IPS DF 6.9 (cell line): ENCODE results near the gene P2RX1.

ENCODE experiments used
- DNase-seq: peaks from one replicate; pipeline ENCODE4 v3.0.0-alpha.2; 2013; ENCODE audit warnings: low read depth, low spot score
- H3K27ac ChIP-seq: one replicate; pipeline ENCODE4 v1.5.1; 2013; ENCODE audit warnings: low read length, control low read depth
- H3K27me3 ChIP-seq: 2 replicates; pipeline ENCODE4 v1.6.1; 2013; ENCODE audit warnings: mild to moderate bottlenecking, low read length; ENCODE audit not compliant: control insufficient read depth, insufficient read depth
- H3K36me3 ChIP-seq: 2 replicates; pipeline ENCODE4 v1.6.1; 2013; ENCODE audit warnings: low read length; ENCODE audit not compliant: control insufficient read depth, insufficient read depth
- H3K4me1 ChIP-seq: 2 replicates; pipeline ENCODE4 v1.6.1; 2013; ENCODE audit warnings: low read length; ENCODE audit not compliant: control insufficient read depth, insufficient read depth
- H3K4me3 ChIP-seq: 2 replicates; pipeline ENCODE4 v1.5.1; 2013; ENCODE audit warnings: mild to moderate bottlenecking, low read length
- H3K9me3 ChIP-seq: 2 replicates; pipeline ENCODE4 v1.6.1; 2013; ENCODE audit warnings: low read length, inconsistent platforms; ENCODE audit not compliant: control insufficient read depth, insufficient read depth
- WGBS: extraction: QIAGEN DNeasy Blood & Tissue Kit; methylation state at CpG from one replicate; pipeline ENCODE4 v1.1.7; 2013; ENCODE audit warnings: mixed read lengths, missing lambda C conversion rate; ENCODE audit not compliant: insufficient read length, insufficient coverage; 5-methylcytosine and 5-hydroxymethylcytosine counted together

The P2RX1 gene

DNA sequence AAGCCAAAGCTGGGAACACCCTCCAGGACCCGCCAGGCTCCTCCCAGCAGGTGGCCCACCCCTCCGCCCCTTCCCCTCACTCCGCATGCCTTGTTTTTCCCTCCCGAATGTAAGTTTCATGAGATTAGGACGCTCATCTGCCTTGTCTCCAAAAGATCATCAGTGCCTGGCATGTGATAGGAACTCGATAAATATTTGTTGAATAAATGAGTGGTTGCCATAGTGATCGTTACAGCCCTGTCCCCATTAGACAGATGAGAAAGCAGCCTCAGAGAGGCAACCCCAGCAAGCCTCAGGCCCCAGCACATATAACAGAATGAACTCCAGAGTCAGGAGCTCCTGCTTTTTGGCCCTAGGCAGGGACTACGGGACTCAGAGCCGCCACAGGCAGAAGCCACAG, 28.5 kb downstream of the P2RX1 start:
- no peak for DNase-seq
- H3K27me3 ChIP-seq, result no peaks in the 10 kb centered on the region
- H3K4me3 ChIP-seq, result no peak overlapping the region
- H3K4me1 ChIP-seq, result peaks cover 14% of the 10 kb centered on the region
- H3K36me3 ChIP-seq, result peaks cover 4% of the 10 kb centered on the region; the same call in 1 of the 2 replicates
- no peaks in the 10 kb centered on the region for H3K9me3 ChIP-seq
- H3K27ac ChIP-seq, result no peak overlapping the region
- WGBS, result no CpG with 5 or more reads among the region's 9 CpGs

DNA sequence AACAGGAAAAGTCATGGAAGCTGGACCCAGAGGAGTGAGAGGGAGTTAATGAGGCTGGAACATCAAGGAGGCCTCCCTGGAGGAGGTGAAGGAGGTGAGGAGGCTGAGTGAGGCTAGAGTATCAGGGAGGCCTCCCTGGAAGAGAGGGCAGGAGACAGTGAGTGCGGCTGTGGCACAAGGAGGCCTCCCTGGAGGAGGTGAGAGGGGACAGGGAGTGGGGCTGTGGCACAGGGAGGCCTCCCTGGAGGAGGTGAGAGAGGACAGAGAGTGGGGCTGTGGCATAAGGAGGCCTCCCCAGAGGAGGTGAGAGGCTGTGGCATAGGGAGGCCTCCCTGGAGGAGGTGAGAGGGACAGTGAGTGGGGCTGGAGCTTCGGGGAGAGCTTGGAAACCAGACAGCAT, 28.9 kb downstream of the P2RX1 start:
- H3K36me3 ChIP-seq, result peaks cover 4% of the 10 kb centered on the region; the same call in 1 of the 2 replicates
- H3K27me3 ChIP-seq, result no peaks in the 10 kb centered on the region
- H3K9me3 ChIP-seq, result no peaks in the 10 kb centered on the region
- no CpG with 5 or more reads among the region's 2 CpGs for WGBS
- H3K4me3 ChIP-seq, result no peak overlapping the region
- no peak overlapping the region for H3K27ac ChIP-seq
- H3K4me1 ChIP-seq, result peaks cover 14% of the 10 kb centered on the region
- DNase-seq, result no peak

DNA sequence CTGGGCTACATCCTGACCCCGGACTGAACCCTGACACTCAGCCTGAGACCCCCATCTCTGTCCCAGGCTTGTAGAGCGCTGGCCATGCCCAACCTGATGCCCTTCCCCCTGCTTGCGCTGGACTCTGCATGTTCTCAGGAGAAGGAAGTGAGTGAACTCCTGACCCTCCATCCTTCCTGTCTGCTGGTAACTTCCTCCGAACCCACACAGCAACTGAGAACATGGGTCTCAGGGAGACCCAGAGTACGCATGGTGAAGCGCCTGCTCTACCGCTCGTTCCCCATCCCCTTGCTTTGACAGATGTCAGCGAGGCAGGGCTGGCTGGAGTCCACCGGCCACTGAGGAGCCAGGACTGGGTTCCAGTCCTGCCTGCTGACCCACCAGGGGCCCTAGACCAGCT, 29.5 kb downstream of the P2RX1 start:
- no peak for DNase-seq
- peaks cover 12% of the 10 kb centered on the region for H3K4me1 ChIP-seq
- H3K36me3 ChIP-seq, result peaks cover 4% of the 10 kb centered on the region; the same call in 1 of the 2 replicates
- H3K9me3 ChIP-seq, result no peaks in the 10 kb centered on the region
- no CpG with 5 or more reads among the region's 10 CpGs for WGBS
- H3K4me3 ChIP-seq, result no peak overlapping the region
- H3K27me3 ChIP-seq, result no peaks in the 10 kb centered on the region
- H3K27ac ChIP-seq, result no peak overlapping the region

DNA sequence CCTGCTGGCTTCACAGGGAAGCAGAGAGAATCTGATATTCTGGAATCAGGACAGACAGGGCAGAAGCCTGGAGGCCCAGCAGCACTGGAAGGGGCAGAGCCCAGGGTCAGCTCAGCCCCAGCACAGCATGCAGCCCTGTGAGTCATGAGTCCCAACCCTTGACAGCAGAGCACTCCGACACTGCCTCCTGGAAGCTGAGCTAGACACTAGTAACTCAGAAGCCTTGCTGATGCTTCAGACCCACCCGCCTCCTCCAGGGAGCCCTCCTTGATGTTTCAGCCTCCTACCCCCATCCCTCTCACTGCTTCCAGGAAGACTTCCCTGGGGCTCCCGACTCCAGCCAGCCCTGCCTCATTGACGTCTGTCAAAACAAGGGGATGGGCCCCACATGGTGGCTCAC, 30.3 kb downstream of the P2RX1 start:
- Histone ChIP-seq H3K4me1 (peaks cover 8% of the 10 kb centered on the region), H3K36me3 (peaks cover 4% of the 10 kb centered on the region; the same call in 1 of the 2 replicates), H3K27me3 (no peaks in the 10 kb centered on the region), H3K9me3 (no peaks in the 10 kb centered on the region), H3K27ac (no peak overlapping the region), H3K4me3 (no peak overlapping the region)
- no peak for DNase-seq
- no CpG with 5 or more reads among the region's 4 CpGs for WGBS

DNA sequence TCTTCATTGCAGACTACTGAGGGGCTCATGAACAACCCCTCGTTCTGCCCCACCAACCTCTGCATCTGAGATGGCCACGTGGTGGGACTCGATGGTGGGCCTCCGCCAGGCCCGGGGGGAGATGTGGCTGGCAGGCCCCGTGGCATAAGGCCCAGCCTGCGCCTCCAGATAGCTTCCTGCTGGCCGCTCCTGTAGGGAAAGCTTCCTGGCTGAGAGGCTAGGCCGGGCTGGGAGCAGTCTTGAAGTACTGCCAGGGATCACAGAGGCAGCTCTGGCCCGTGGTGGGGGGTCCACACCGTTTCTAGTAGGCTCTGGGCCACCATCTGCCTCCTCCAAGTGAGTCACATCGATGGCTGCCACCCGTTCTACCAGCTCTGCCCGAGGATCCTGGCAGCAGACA, 31.0 kb downstream of the P2RX1 start:
- no peak overlapping the region for H3K27ac ChIP-seq
- peaks cover 4% of the 10 kb centered on the region; the same call in 1 of the 2 replicates for H3K36me3 ChIP-seq
- peaks cover 5% of the 10 kb centered on the region for H3K4me1 ChIP-seq
- WGBS, result no CpG with 5 or more reads among the region's 14 CpGs
- no peaks in the 10 kb centered on the region for H3K27me3 ChIP-seq
- H3K4me3 ChIP-seq, result no peak overlapping the region
- H3K9me3 ChIP-seq, result no peaks in the 10 kb centered on the region
- DNase-seq, result no peak

DNA sequence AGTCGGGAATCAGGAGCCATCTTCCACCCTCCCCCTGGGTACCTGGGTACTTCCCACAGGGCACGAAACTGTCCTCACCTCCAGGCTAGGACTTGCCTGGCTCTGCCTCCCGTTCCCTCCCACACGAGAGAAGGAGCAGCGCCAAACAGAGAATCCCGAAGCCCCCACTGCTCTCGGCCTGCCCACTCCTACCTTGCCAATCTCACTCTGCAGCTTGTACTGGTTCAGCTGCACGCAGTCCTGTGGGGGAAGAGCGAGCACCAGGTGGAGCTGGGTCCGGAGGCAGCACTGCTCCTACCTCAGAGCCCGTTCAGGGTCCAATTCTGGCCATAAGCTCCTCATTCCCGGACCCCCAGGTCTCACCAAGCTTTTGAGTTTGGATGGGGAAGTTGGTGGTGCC, 32.1 kb downstream of the P2RX1 start:
- no CpG with 5 or more reads among the region's 12 CpGs for WGBS
- Histone ChIP-seq H3K4me3 (no peak overlapping the region), H3K27ac (no peak overlapping the region), H3K27me3 (no peaks in the 10 kb centered on the region), H3K9me3 (no peaks in the 10 kb centered on the region), H3K4me1 (peaks cover 3% of the 10 kb centered on the region; the same call in 1 of the 2 replicates), H3K36me3 (peaks cover 4% of the 10 kb centered on the region; the same call in 1 of the 2 replicates)
- no peak for DNase-seq

DNA sequence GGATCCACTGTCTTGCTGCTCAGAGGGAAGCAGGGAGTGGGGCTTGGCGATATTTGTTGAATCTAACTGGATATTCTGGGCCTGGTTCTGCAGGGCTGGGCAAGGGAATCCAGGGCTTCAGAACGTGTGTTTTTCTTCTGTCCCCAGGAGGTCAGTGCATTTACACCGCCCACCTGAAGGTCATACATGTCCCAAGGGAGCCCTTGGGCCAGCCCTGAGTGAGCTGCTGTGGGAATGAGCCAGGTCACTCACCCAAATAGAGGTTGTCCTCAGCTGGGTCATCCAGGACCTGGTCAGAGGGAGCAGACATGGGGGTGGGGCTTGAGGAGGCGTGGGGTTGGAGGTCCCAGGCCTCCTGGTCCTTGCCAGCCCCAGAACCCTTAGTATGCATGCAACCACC, 34.0 kb downstream of the P2RX1 start:
- Histone ChIP-seq H3K27ac (no peak overlapping the region), H3K4me3 (no peak overlapping the region), H3K36me3 (peaks cover 4% of the 10 kb centered on the region; the same call in 1 of the 2 replicates), H3K4me1 (no peaks in the 10 kb centered on the region), H3K27me3 (no peaks in the 10 kb centered on the region), H3K9me3 (no peaks in the 10 kb centered on the region)
- DNase-seq, result no peak
- no CpG with 5 or more reads among the region's 4 CpGs for WGBS

DNA sequence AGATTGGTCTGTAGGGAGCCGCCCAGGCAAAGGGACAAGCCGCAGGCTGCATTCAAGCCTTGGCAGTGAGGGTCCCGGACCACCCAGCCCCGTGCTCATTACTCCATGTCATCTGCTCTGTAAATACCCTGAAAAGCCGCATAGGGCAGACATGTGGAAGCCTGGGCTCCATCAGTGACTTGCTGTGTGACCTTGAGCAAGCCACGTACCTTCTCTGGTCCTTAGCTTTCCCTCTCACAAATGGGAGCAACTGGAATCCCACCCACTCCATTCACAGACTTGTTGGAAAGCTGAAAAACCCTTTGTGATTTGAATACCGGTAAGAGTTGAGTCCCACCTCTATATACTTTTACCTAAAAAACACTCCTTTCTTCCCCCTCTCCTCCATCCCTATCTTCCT, 35.3 kb downstream of the P2RX1 start:
- Histone ChIP-seq H3K4me3 (no peak overlapping the region), H3K27me3 (no peaks in the 10 kb centered on the region), H3K9me3 (no peaks in the 10 kb centered on the region), H3K36me3 (peaks cover 8% of the 10 kb centered on the region; the same call in 1 of the 2 replicates), H3K4me1 (no peaks in the 10 kb centered on the region), H3K27ac (no peak overlapping the region)
- no peak for DNase-seq
- WGBS, result no CpG with 5 or more reads among the region's 7 CpGs

DNA sequence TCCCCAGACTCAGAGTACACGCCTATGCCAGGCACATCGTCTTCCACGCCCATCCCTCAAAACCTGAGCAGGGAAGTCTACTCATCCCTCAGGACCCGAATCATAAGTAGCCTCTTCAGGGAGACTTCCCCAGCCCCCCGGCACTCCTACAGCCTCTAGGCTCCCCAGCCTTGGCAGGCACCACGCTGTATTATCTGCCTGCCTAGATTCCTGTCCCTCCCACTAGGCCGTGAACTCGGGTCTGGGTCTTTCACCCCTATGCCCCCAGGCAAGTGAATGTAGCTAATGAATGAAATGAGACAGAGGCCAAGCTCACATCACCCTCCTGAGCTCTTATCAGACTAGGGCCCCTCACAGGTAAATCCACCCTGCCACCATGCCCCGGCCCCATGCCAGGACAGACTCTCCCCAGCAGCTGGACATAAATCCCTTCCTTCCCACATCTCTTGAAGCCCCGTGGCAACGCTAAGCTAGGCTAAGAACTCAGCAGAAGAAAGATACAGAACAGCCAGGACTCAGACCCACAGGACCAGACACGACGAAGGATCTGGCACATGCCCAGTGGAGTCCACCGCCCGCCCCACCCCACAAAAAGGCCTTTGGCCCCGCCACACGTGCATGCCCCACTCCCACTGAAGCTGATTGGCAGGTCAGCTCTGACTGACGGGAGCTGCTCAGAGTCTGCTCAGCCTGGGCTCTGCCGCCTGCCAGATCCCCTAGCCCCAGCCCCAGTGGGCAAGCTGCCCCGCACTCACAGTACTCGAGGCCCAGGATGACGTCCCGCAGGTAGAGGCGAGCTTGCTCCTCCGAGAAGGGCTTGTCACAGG, 36.5 kb downstream of the P2RX1 start:
- Histone ChIP-seq H3K27me3 (no peaks in the 10 kb centered on the region), H3K9me3 (no peaks in the 10 kb centered on the region), H3K27ac (no peak overlapping the region), H3K36me3 (peaks cover 11% of the 10 kb centered on the region; the same call in 1 of the 2 replicates), H3K4me1 (no peaks in the 10 kb centered on the region), H3K4me3 (no peak overlapping the region)
- DNase-seq, result no peak
- no CpG with 5 or more reads among the region's 25 CpGs for WGBS

DNA sequence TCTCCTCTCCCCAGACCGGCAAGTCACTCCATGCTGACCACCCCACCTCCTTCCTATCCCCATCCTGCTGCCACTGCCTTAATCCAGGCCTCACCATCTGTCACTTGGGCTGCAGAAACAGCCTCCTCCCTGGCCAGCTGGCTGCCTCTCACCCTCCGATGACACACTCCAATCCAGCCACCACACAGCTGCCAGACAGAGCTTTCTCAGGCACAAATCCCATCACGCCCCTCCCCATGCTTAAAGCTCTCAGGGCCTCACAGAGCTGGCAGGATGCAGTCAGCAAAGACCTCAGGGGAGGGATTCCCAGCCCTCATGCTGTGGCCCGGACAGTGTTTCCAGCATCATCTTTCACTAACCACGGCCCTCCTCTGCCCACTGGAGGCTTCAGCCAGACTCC, 37.1 kb downstream of the P2RX1 start:
- no peak for DNase-seq
- WGBS, result no CpG with 5 or more reads among the region's 5 CpGs
- Histone ChIP-seq H3K9me3 (no peaks in the 10 kb centered on the region), H3K4me1 (no peaks in the 10 kb centered on the region), H3K27me3 (no peaks in the 10 kb centered on the region), H3K36me3 (peaks cover 11% of the 10 kb centered on the region; the same call in 1 of the 2 replicates), H3K4me3 (no peak overlapping the region), H3K27ac (no peak overlapping the region)

DNA sequence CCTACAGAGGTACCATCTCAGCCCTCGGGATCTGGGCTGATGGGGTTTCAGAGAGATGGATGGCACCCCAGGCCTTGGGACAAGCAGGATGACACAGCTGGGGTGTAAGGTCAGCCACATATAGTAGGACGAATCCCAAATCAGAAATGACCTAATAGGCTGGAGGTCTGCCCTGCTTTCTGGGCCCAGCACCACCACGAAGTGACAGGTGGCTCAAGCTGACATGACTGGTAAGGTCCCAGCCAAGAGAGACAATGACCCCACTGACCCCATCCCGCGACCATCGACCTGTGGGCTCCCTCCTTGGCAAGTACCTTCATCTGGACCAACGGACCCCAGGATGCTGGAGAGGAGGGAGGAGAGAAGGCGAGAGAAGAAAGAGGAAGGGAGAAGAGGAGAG, 39.0 kb downstream of the P2RX1 start:
- no peak for DNase-seq
- H3K9me3 ChIP-seq, result no peaks in the 10 kb centered on the region
- H3K36me3 ChIP-seq, result peaks cover 7% of the 10 kb centered on the region; the same call in 1 of the 2 replicates
- no peaks in the 10 kb centered on the region for H3K27me3 ChIP-seq
- no peaks in the 10 kb centered on the region for H3K4me1 ChIP-seq
- WGBS, result no CpG with 5 or more reads among the region's 8 CpGs
- no peak overlapping the region for H3K27ac ChIP-seq
- H3K4me3 ChIP-seq, result no peak overlapping the region
